B cell (primary cell): ENCODE results near the gene NTRK2. TPM values are rescaled to one million over a fixed set of nuclear protein-coding genes. Genes with fewer than 3 reads are reported as not detected.

Experiments
- ATAC-seq: fragments of 200-7000 bp; cut with Tn5 transposase; one replicate; pipeline ENCODE4 v1.10.0; 2021; ENCODE audit warnings: low read depth, mild to moderate bottlenecking, moderate number of reproducible peaks, moderate library complexity
- CTCF ChIA-PET: fragments of 350-600 bp; sonication (Branson Sonifier 250); formaldehyde crosslinking; loops from one replicate; lab custom pipeline; 2021; ENCODE audit warnings: antibody characterized with exemption, inconsistent platforms; lab: Charles Lee
- POLR2A ChIA-PET: fragments of 350-600 bp; sonication (Branson Sonifier 250); formaldehyde crosslinking; loops from one replicate; lab custom pipeline; 2021; ENCODE audit warnings: antibody characterized with exemption; lab: Charles Lee
- DNase-seq: peaks from one replicate; pipeline ENCODE4 v3.0.0; 2013
- H2AFZ ChIP-seq: 2 replicates; pipeline ENCODE4 v1.6.1; 2012; ENCODE audit warnings: mild to moderate bottlenecking, low read depth, low read length; ENCODE audit not compliant: insufficient read depth, poor library complexity, severe bottlenecking
- H3K27ac ChIP-seq, 2 donors: 1 replicate in 1 of 2; 2 replicates in 1 of 2; pipeline ENCODE4 v1.5.1; 2012 to 2013; ENCODE audit warnings: low read length in 2 of 2, mild to moderate bottlenecking in 2 of 2, moderate library complexity in 1 of 2
- H3K27me3 ChIP-seq, 4 experiments: fragments of 200-600 bp in 1 of 4; sonication (generic) in 1 of 4; replicated peaks in 1 of 4; 1 replicate in 2 of 4; 2 replicates in 2 of 4; pipeline versions ENCODE4 v1.6.1 to v1.7.0; 2013 to 2016; ENCODE audit warnings: low read length in 3 of 4, mild to moderate bottlenecking in 2 of 4, mixed read lengths in 1 of 4, moderate library complexity in 1 of 4; ENCODE audit not compliant: insufficient read depth in 4 of 4, control insufficient read depth in 3 of 4; ENCODE audit errors: control extremely low read depth in 1 of 4
- H3K36me3 ChIP-seq, 2 experiments: replicated peaks in 1 of 2; 1 replicate in 1 of 2; 2 replicates in 1 of 2; pipeline versions ENCODE4 v1.6.1 to v1.7.1; 2013; ENCODE audit warnings: low read length in 1 of 2; ENCODE audit not compliant: insufficient read depth in 2 of 2, control insufficient read depth in 1 of 2; ENCODE audit errors: control extremely low read depth in 1 of 2, extremely low read depth in 1 of 2
- H3K4me1 ChIP-seq, 2 donors: fragments of 200-600 bp in 1 of 2; sonication (generic) in 1 of 2; 1 replicate in 1 of 2; 2 replicates in 1 of 2; pipeline versions ENCODE4 v1.5.1 to v1.6.1; 2013 to 2017; ENCODE audit warnings: low read length in 2 of 2; ENCODE audit not compliant: control insufficient read depth in 2 of 2, insufficient read depth in 2 of 2
- H3K4me2 ChIP-seq: replicated peaks from 2 replicates; pipeline ENCODE3; 2012; ENCODE audit warnings: mild to moderate bottlenecking, low read depth, low read length; ENCODE audit not compliant: poor library complexity, severe bottlenecking
- H3K4me3 ChIP-seq, 5 experiments: fragments of 200-600 bp in 1 of 5; sonication (generic) in 1 of 5; 1 replicate in 3 of 5; 2 replicates in 2 of 5; pipeline versions ENCODE4 v1.5.1 to v1.7.0; 2011 to 2016; ENCODE audit warnings: low read length in 4 of 5, mild to moderate bottlenecking in 4 of 5, low read depth in 2 of 5, control low read depth in 1 of 5, moderate library complexity in 1 of 5; ENCODE audit not compliant: insufficient read depth in 1 of 5; ENCODE audit errors: control extremely low read depth in 1 of 5, extremely low read depth in 1 of 5
- H3K79me2 ChIP-seq: fragments of 200-600 bp; sonication (generic); one replicate; pipeline ENCODE4 v1.6.0; 2016; ENCODE audit warnings: low read length; ENCODE audit not compliant: control insufficient read depth, insufficient read depth
- H3K9ac ChIP-seq: fragments of 200-600 bp; sonication (generic); 2 replicates; pipeline ENCODE4 v1.6.1; 2017; ENCODE audit warnings: mild to moderate bottlenecking, low read length, moderate library complexity
- H3K9me3 ChIP-seq, 3 donors: one replicate each; pipeline versions ENCODE4 v1.6.1 to v1.7.1; 2013; ENCODE audit warnings: low read length in 2 of 3; ENCODE audit not compliant: control insufficient read depth in 2 of 3, insufficient read depth in 1 of 3; ENCODE audit errors: control extremely low read depth in 1 of 3
- H4K20me1 ChIP-seq: 2 replicates; pipeline ENCODE4 v1.6.0; 2012; ENCODE audit warnings: mild to moderate bottlenecking, low read length; ENCODE audit not compliant: insufficient read depth, control insufficient read depth, poor library complexity, severe bottlenecking
- H3K27ac Mint-ChIP-seq: one replicate; pipeline ENCODE4 v1.8.0; 2021; ENCODE audit warnings: mixed read lengths
- H3K27me3 Mint-ChIP-seq: one replicate; pipeline ENCODE4 v1.8.0; 2021; ENCODE audit warnings: mixed read lengths
- H3K4me1 Mint-ChIP-seq: one replicate; pipeline ENCODE4 v1.8.0; 2021; ENCODE audit warnings: mixed read lengths
- H3K4me3 Mint-ChIP-seq: one replicate; pipeline ENCODE4 v1.8.0; 2021; ENCODE audit warnings: mixed read lengths
- H3K9me3 Mint-ChIP-seq: one replicate; pipeline ENCODE4 v1.8.0; 2022; ENCODE audit warnings: mixed read lengths; ENCODE audit not compliant: insufficient read depth
- EZH2 ChIP-seq: IDR thresholded peaks from 2 replicates; pipeline ENCODE4 v1.6.1; 2012; ENCODE audit warnings: borderline replicate concordance, low read depth, mild to moderate bottlenecking, moderate library complexity, low read length; ENCODE audit not compliant: insufficient read depth, poor library complexity, severe bottlenecking
- WGBS: methylation state at CpG from one replicate; pipeline ENCODE4 v1.1.5; 2013; ENCODE audit warnings: missing lambda C conversion rate; ENCODE audit not compliant: insufficient coverage; 5-methylcytosine and 5-hydroxymethylcytosine counted together
- intact Hi-C: fragments of 100-400 bp; cut with micrococcal nuclease; formaldehyde crosslinking; loops from one replicate; pipeline ENCODE4 v1.10.0; 2022
- polyA plus RNA-seq: library from polyadenylated mRNA; depleted of rRNA; stranded (reverse); fragments of >200 nt; gene quantifications from 2 replicates; pipeline ENCODE4 v1.2.3, GENCODE V29; 2012
- total RNA-seq, 2 donors: library from RNA; stranded (reverse); fragments of 120-200 nt in 1 of 2; gene quantifications; 1 replicate in 1 of 2; 2 replicates in 1 of 2; pipeline versions ENCODE4 v1.2.3 to v1.2.4, GENCODE V29; 2013 to 2022
- TF ChIP-seq, protein P1 (sequence below): fragments of 200-600 bp; IDR thresholded peaks from one replicate; pipeline ENCODE4 v1.8.0; 2022; ENCODE audit warnings: antibody characterized with exemption, mild to moderate bottlenecking

Gene NTRK2
- total and polyA plus RNA-seq, 2 donors (not counting 1 experiment from before 2014, with no cell fraction given) = 0.03 to 0.10 TPM

DNA sequence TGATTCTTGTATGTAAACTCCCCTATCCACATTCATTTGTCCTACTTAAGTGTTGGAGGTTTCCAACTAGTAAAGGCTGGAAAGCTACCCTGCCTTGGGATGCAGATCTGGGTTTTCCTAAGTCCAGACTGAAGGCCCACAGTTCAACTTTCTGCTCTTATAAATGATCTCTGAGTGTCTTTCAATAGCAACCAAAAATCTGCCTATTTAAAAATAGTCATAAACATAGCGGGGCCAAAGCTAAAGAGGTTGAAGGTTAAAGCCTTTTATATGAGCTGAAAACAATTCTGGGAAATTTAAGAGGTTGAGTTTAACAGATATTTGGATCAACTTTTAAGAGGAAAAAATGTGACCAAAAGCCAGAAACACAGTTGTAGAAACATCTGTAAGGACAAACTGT is 87.2 kb downstream of the NTRK2 start:
- Histone ChIP-seq H3K4me3 (no peak overlapping the region), H4K20me1 (no peaks in the 10 kb centered on the region), H2AFZ (no peak overlapping the region), H3K9ac (no peak overlapping the region), H3K36me3 (no peaks in the 10 kb centered on the region), H3K4me1 (no peaks in the 10 kb centered on the region), H3K27me3 (no peaks in the 10 kb centered on the region), H3K79me2 (no peaks in the 10 kb centered on the region), H3K4me2 (no peak overlapping the region), H3K9me3 (no peaks in the 10 kb centered on the region), H3K27ac (no peak overlapping the region)
- WGBS = no CpG with 5 or more reads among the region's 1 CpG
- CTCF ChIA-PET = interaction anchor here (0.5 to 1.3 kb wide), 2 partner anchors 8 to 779 kb away, joined by 3 to 4 read pairs; no protein-coding TSS in a partner anchor
- no peaks in the 10 kb centered on the region for H3K9me3 Mint-ChIP-seq
- H3K27me3 Mint-ChIP-seq = no peaks in the 10 kb centered on the region
- peaks cover 2% of the 10 kb centered on the region for H3K4me1 Mint-ChIP-seq
- H3K4me3 Mint-ChIP-seq = no peak overlapping the region
- no peak overlapping the region for H3K27ac Mint-ChIP-seq
- POLR2A ChIA-PET = no interaction called here
- TF ChIP-seq, protein P1, sequence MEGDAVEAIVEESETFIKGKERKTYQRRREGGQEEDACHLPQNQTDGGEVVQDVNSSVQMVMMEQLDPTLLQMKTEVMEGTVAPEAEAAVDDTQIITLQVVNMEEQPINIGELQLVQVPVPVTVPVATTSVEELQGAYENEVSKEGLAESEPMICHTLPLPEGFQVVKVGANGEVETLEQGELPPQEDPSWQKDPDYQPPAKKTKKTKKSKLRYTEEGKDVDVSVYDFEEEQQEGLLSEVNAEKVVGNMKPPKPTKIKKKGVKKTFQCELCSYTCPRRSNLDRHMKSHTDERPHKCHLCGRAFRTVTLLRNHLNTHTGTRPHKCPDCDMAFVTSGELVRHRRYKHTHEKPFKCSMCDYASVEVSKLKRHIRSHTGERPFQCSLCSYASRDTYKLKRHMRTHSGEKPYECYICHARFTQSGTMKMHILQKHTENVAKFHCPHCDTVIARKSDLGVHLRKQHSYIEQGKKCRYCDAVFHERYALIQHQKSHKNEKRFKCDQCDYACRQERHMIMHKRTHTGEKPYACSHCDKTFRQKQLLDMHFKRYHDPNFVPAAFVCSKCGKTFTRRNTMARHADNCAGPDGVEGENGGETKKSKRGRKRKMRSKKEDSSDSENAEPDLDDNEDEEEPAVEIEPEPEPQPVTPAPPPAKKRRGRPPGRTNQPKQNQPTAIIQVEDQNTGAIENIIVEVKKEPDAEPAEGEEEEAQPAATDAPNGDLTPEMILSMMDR = no peak
- TF ChIP-seq EZH2 = no peak
- no peak for ATAC-seq
- DNase-seq = no peak
- intact Hi-C loops = no loop called here

DNA sequence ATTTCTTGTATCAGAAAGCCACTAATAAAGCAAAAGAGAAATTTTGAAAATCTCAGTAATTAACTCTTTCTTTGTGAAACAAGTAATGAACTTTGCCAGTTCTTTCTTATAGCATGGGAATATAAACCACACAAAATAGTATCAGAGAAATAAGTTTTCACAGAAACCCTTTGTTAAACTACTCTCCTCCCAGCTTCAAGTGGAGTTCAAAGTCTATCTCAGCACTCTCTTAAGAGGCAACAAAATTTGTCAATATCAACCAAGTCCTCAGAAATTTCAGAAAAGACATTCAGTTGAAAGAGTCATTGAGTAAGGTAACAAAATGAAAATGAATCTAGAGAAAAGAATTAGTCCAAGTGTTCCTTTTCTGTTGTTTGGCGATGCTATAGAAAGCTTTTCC is 89.3 kb downstream of the NTRK2 start:
- no peaks in the 10 kb centered on the region for H3K9me3 ChIP-seq
- DNase-seq (no peak), ATAC-seq (no peak)
- H3K4me2 ChIP-seq = no peak overlapping the region
- H4K20me1 ChIP-seq = no peaks in the 10 kb centered on the region
- no CpG with 5 or more reads among the region's 1 CpG for WGBS
- Mint-ChIP-seq H3K27ac (no peak overlapping the region), H3K4me3 (no peak overlapping the region), H3K4me1 (peaks cover 2% of the 10 kb centered on the region), H3K9me3 (no peaks in the 10 kb centered on the region), H3K27me3 (no peaks in the 10 kb centered on the region)
- H3K9ac ChIP-seq = no peak overlapping the region
- no peaks in the 10 kb centered on the region for H3K79me2 ChIP-seq
- CTCF ChIA-PET = no interaction called here
- H3K4me3 ChIP-seq = no peak overlapping the region
- no peaks in the 10 kb centered on the region for H3K4me1 ChIP-seq
- no peaks in the 10 kb centered on the region for H3K36me3 ChIP-seq
- no peak overlapping the region for H2AFZ ChIP-seq
- intact Hi-C loops = no loop called here
- POLR2A ChIA-PET = no interaction called here
- no peaks in the 10 kb centered on the region for H3K27me3 ChIP-seq
- no peak overlapping the region for H3K27ac ChIP-seq
- no peak for TF ChIP-seq EZH2
- TF ChIP-seq, protein P1 = no peak
